Neural crest cell (in vitro differentiated cells): ENCODE results near the gene PPP1R12A. TPM values are rescaled to one million over a fixed set of nuclear protein-coding genes. Genes with fewer than 3 reads are reported as not detected.
"Not testable (repeated sequence)": the region's sequence is repeated elsewhere in the genome, so short reads cannot be mapped to it uniquely, and the experiment has no call there.

ENCODE experiments used
- DNase-seq: peaks from one replicate; pipeline ENCODE4 v3.0.0; 2021; ENCODE audit warnings: low read depth, mixed read lengths, low spot score
- H3K27ac Mint-ChIP-seq: one replicate; pipeline ENCODE4 v1.8.0; 2021; ENCODE audit warnings: mild to moderate bottlenecking, mixed read lengths; ENCODE audit not compliant: unreplicated experiment
- H3K27me3 Mint-ChIP-seq: 2 replicates; pipeline ENCODE4 v1.8.0; 2021; ENCODE audit warnings: low read depth, mild to moderate bottlenecking, mixed read lengths
- H3K36me3 Mint-ChIP-seq: 2 replicates; pipeline ENCODE4 v1.8.0; 2021; ENCODE audit warnings: low read depth, mild to moderate bottlenecking, mixed read lengths
- H3K4me1 Mint-ChIP-seq: 2 replicates; pipeline ENCODE4 v1.8.0; 2021; ENCODE audit warnings: mixed read lengths
- H3K4me3 Mint-ChIP-seq: one replicate; pipeline ENCODE4 v1.8.0; 2021; ENCODE audit warnings: mild to moderate bottlenecking, mixed read lengths
- H3K9me3 Mint-ChIP-seq: 2 replicates; pipeline ENCODE4 v1.8.0; 2021; ENCODE audit warnings: mixed read lengths
- total RNA-seq: library from RNA; stranded (reverse); gene quantifications from 2 replicates; pipeline ENCODE4 v1.2.1, GENCODE V29; 2021
- TF ChIP-seq, protein P1 (sequence below): fragments of 200-600 bp; sonication (generic); conservative IDR thresholded peaks from 2 replicates; pipeline ENCODE4 v1.5.0; 2021; ENCODE audit warnings: antibody characterized with exemption, mild to moderate bottlenecking

The PPP1R12A gene
- total RNA-seq, 1 donor from 2014 or later, result 65.7 TPM

DNA sequence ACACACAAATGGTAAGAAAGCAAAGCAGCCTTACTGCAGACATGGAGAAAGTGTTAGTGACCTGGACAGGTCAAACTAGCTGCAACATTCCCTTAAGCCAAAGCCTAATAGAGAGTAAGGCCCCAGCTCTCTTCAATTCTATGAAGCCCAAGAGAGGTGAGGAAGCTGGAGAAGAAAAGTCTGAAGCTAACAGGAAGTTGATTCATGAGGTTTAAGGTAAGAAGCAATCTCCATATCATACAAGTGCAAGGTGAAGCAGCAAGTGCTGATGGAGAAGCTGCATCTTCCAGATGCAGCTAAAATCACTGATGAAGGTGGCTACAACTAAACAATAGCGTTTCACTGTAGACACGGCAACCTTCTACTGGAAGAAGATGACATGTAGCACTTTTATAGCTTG lies 53.5 kb downstream of the PPP1R12A start:
- Mint-ChIP-seq H3K27me3 (no peaks in the 10 kb centered on the region), H3K4me3 (no peak overlapping the region), H3K4me1 (peaks cover 20% of the 10 kb centered on the region), H3K9me3 (peaks cover 3% of the 10 kb centered on the region), H3K27ac (no peak overlapping the region), H3K36me3 (peaks cover 3% of the 10 kb centered on the region)
- DNase-seq, result no peak
- TF ChIP-seq, protein P1, sequence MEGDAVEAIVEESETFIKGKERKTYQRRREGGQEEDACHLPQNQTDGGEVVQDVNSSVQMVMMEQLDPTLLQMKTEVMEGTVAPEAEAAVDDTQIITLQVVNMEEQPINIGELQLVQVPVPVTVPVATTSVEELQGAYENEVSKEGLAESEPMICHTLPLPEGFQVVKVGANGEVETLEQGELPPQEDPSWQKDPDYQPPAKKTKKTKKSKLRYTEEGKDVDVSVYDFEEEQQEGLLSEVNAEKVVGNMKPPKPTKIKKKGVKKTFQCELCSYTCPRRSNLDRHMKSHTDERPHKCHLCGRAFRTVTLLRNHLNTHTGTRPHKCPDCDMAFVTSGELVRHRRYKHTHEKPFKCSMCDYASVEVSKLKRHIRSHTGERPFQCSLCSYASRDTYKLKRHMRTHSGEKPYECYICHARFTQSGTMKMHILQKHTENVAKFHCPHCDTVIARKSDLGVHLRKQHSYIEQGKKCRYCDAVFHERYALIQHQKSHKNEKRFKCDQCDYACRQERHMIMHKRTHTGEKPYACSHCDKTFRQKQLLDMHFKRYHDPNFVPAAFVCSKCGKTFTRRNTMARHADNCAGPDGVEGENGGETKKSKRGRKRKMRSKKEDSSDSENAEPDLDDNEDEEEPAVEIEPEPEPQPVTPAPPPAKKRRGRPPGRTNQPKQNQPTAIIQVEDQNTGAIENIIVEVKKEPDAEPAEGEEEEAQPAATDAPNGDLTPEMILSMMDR, result no peak

DNA sequence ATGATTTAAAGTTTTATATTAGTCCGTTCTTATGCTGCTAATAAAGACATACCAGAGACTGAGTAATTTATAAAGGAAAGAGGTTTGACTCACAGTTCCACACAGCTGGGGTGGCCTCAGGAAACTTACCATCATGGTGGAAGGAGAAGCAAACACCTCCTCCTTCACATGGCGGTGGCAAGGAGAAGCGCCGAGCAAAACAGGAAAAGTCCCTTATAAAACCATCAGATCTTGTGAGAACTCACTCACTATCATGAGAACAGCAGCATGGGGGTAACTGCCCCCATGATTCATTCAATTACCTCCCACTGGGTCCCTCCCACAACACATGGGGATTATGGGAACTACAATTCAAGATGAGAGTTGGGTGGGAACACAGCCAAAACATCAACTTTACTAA lies 56.4 kb downstream of the PPP1R12A start:
- not testable (repeated sequence) for H3K27me3 Mint-ChIP-seq, H3K36me3 Mint-ChIP-seq, DNase-seq, H3K27ac Mint-ChIP-seq, H3K9me3 Mint-ChIP-seq, H3K4me3 Mint-ChIP-seq
- H3K4me1 Mint-ChIP-seq, result peaks cover 36% of the 10 kb centered on the region

DNA sequence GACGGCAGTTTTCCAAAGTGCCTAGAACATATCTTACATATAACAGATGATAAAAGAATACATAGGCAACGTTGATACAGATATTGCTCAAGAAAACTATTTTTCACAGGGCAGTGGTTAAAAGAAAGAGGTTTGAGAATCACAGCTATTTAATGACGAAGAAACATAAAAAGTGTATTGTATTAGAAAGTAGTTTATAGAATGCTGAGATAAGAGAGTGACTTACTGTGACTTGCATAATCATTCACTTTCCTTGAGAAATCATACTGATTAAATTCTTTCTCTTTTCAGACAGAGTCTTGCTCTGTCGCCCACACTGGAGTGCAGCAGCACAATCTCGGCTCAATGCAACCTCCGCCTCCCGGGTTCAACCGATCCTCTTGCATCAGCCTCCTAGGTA lies 57.7 kb downstream of the PPP1R12A start:
- Mint-ChIP-seq H3K36me3 (peaks cover 3% of the 10 kb centered on the region), H3K27me3 (no peaks in the 10 kb centered on the region), H3K4me3 (no peak overlapping the region), H3K27ac (no peak overlapping the region), H3K9me3 (peaks cover 3% of the 10 kb centered on the region), H3K4me1 (peaks cover 29% of the 10 kb centered on the region)
- TF ChIP-seq, protein P1, result no peak
- no peak for DNase-seq

DNA sequence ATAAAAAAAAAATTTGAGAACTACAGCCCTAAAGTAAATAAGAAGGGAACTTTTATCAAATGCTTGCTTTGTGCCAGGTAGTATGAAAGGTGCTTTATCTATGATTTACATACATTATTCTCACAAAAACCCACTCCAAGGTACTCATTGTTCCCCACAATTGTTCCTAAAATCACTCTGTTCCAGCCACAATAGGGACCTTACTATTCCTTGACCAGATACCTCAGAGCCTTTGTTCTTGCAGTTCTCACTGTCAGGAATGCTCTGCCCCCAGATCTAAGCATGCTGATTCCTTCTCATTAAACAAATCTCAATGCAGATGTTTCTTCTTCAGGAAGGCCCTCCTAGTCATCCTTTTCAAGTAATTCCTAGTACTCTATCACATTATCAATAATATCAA lies 60.2 kb downstream of the PPP1R12A start:
- peaks cover 4% of the 10 kb centered on the region for H3K36me3 Mint-ChIP-seq
- no peak overlapping the region for H3K4me3 Mint-ChIP-seq
- TF ChIP-seq, protein P1, result no peak
- no peak overlapping the region for H3K27ac Mint-ChIP-seq
- no peaks in the 10 kb centered on the region for H3K27me3 Mint-ChIP-seq
- DNase-seq, result no peak
- H3K4me1 Mint-ChIP-seq, result peaks cover 21% of the 10 kb centered on the region
- H3K9me3 Mint-ChIP-seq, result no peaks in the 10 kb centered on the region

DNA sequence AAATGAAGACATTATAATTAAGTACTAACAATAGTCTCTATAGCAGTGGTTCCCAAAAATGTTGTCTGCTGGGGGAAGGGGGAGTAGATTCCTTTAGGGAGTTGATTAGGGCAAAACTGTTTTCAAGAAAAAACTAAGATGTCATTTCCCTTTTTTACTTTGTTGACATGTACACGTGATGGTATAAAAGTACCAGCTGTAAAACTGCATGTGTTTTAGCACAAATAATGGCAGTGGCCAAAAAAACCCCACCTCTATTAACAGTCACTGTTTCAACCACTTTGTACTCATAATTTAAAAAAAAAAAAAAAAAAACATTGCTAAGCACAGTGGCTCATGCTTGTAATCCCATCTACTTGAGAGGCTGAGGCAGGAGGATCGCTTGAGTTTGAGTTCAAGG lies 61.7 kb downstream of the PPP1R12A start:
- DNase-seq, result no peak
- H3K9me3 Mint-ChIP-seq, result no peaks in the 10 kb centered on the region
- no peaks in the 10 kb centered on the region for H3K27me3 Mint-ChIP-seq
- no peak overlapping the region for H3K27ac Mint-ChIP-seq
- peaks cover 21% of the 10 kb centered on the region for H3K4me1 Mint-ChIP-seq
- TF ChIP-seq, protein P1, result no peak
- H3K4me3 Mint-ChIP-seq, result no peak overlapping the region
- H3K36me3 Mint-ChIP-seq, result peaks cover 12% of the 10 kb centered on the region

DNA sequence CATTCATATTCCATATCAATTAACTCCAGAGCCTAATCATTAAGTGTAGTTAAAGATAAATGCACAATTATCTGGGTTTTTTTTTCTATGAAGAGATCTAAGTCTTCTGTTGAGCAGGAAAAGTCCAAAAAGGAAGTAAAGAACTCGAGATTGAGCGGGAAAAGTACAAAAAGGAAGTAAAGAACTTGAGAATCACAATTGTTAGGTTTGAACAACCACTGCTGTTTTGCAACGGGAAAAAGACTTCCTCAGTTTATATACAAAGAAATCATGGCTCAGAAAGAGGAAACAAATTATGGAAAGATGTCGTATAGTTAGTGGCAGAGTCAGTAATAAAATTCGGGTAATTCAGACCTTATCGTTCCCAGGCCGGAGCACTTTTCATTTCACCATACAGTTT lies 63.3 kb downstream of the PPP1R12A start:
- no peak for DNase-seq
- Mint-ChIP-seq H3K36me3 (peaks cover 24% of the 10 kb centered on the region), H3K27ac (no peak overlapping the region), H3K4me3 (no peak overlapping the region), H3K27me3 (no peaks in the 10 kb centered on the region), H3K4me1 (peaks cover 21% of the 10 kb centered on the region), H3K9me3 (no peaks in the 10 kb centered on the region)
- TF ChIP-seq, protein P1, result no peak
